Thoracic aorta (tissue), 2 donors: ENCODE results near the gene SRD5A1. TPM values are rescaled to one million over a fixed set of nuclear protein-coding genes. Genes with fewer than 3 reads are reported as not detected.
A peak's percentile ranks its signal among the peaks of the same experiment; 100 is the strongest.

Source experiments
- ATAC-seq: fragments of 150-250 bp; one replicate; pipeline ENCODE4 v1.8.0; 2017; ENCODE audit warnings: low read depth; ENCODE audit not compliant: insufficient number of reproducible peaks, low FRiP score
- DNase-seq: peaks from one replicate; pipeline ENCODE4 v3.0.0-alpha.2; 2020; ENCODE audit warnings: low spot score
- H3K27ac ChIP-seq, 2 donors: fragments of 200-600 bp; sonication (generic); 1 replicate in 1 of 2; 2 replicates in 1 of 2; pipeline ENCODE4 v1.5.1; 2016; ENCODE audit warnings: mild to moderate bottlenecking in 2 of 2, moderate library complexity in 2 of 2
- H3K27me3 ChIP-seq: fragments of 200-600 bp; sonication (generic); replicated peaks from 2 replicates; pipeline ENCODE4 v1.6.0; 2016; ENCODE audit warnings: mild to moderate bottlenecking; ENCODE audit not compliant: insufficient read depth
- H3K36me3 ChIP-seq: fragments of 200-600 bp; sonication (generic); one replicate; pipeline ENCODE4 v1.5.1; 2016
- H3K4me1 ChIP-seq, 2 donors: fragments of 200-600 bp; sonication (generic); 1 replicate in 1 of 2; 2 replicates in 1 of 2; pipeline versions ENCODE4 v1.5.1 to v1.6.0; 2016; ENCODE audit warnings: low read depth in 2 of 2, mild to moderate bottlenecking in 1 of 2; ENCODE audit not compliant: control insufficient read depth in 1 of 2
- H3K4me3 ChIP-seq: fragments of 200-600 bp; sonication (generic); 2 replicates; pipeline ENCODE4 v1.5.1; 2016; ENCODE audit warnings: mild to moderate bottlenecking
- H3K9me3 ChIP-seq: fragments of 200-600 bp; sonication (generic); 2 replicates; pipeline ENCODE4 v1.5.1; 2016
- total RNA-seq, 2 donors: library from RNA; depleted of rRNA; stranded (reverse); fragments of >200 nt; gene quantifications; one replicate each; pipeline versions ENCODE4 v1.1.0 to v1.2.3, GENCODE V29; 2016
- TF ChIP-seq, protein P1 (sequence below): fragments of 200-600 bp; sonication (generic); IDR thresholded peaks from one replicate; pipeline ENCODE4 v1.5.1; 2019; ENCODE audit warnings: antibody characterized with exemption

The SRD5A1 gene
- total RNA-seq, 2 donors from 2014 or later, result 7.6 to 8.5 TPM

DNA sequence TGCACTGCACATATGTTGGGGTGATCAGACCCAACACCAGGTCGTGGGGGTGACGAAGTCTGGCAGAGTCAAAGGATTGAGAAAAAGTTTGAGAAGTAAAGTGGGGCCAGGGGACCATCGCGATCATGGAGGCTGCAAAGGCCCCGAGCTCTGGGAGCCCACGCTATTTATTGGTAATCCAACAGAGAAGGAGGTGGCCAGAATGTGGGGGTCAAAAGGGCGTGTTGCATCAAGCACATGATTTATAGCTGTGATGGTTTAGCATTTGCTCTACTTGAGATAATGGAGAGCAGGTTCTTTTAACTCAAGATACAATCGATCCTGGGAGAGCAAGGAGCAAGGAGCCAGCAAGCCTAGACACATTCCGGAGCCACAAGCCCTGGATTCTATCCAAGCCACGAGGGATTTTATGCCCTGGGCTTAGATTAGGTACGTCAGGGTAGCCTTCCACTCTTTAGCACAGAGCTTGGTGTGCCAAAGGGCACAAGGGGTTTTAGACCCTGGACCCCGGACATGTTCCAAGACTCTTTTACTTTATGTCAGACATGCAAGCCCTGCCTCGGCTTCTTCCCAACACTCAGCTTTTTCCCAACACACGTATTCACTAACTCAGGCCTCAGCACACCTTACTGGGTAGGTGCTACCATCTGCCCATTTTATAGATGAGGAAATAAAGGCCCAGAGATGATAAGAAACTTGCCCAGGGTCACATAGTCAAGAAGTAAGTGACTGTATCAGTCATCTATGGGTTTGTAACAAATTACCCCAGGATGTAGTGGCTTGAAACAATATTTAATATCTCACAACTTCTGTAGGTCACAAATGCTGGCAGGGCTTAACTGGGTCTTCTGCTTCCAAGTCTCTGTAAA is 39.9 kb upstream of the SRD5A1 start:
- Histone ChIP-seq H3K4me1 (peaks cover 0 to 11% of the 10 kb centered on the region in 2 donors), H3K27me3 (no peaks in the 10 kb centered on the region), H3K4me3 (no peak overlapping the region), H3K36me3 (no peaks in the 10 kb centered on the region), H3K9me3 (no peaks in the 10 kb centered on the region), H3K27ac (no peak overlapping the region)
- no peak for ATAC-seq
- no peak for DNase-seq
- TF ChIP-seq, protein P1, sequence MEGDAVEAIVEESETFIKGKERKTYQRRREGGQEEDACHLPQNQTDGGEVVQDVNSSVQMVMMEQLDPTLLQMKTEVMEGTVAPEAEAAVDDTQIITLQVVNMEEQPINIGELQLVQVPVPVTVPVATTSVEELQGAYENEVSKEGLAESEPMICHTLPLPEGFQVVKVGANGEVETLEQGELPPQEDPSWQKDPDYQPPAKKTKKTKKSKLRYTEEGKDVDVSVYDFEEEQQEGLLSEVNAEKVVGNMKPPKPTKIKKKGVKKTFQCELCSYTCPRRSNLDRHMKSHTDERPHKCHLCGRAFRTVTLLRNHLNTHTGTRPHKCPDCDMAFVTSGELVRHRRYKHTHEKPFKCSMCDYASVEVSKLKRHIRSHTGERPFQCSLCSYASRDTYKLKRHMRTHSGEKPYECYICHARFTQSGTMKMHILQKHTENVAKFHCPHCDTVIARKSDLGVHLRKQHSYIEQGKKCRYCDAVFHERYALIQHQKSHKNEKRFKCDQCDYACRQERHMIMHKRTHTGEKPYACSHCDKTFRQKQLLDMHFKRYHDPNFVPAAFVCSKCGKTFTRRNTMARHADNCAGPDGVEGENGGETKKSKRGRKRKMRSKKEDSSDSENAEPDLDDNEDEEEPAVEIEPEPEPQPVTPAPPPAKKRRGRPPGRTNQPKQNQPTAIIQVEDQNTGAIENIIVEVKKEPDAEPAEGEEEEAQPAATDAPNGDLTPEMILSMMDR, result no peak

DNA sequence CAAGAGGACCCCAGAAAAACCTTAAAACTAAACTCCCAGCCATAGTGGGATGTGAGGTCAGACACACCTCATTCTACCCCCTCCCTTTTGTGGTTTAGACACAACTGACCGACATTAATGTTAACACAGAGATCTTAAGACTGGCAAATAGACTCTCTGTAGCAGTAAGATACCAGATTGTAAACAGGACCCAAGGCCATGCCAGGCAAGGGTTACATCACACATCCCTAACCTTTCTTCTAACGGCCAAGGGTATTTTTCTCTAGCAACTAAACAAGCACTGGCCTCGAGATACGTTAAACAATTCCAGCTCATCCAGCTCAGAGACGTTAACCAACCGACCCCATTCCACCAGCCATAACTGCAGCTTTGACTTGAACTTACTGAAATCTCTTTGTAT is 39.2 kb upstream of the SRD5A1 start:
- no peak overlapping the region for H3K4me3 ChIP-seq
- no peak for ATAC-seq
- H3K4me1 ChIP-seq, result peaks cover 0 to 17% of the 10 kb centered on the region in 2 donors

DNA sequence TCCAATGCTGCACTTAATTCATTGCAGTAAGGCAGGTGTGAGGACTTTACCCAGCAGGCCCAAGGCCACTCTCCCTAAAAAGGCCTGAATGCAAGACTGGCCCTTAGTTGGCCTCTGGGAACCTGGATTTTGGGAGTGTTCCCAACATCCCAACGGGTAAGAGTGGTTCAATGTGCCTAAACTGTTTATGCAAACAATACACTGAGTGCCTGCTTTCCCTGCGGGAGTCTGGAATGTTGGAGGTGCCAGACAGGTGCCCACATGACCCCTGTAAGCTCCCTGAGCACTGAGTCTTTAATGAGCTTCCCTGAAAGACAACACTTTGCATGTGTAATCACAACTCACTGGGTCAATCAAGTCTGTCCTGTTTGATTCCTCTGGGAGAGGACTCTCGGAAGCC is 37.8 kb upstream of the SRD5A1 start:
- ATAC-seq (no peak), DNase-seq (no peak)
- Histone ChIP-seq H3K27ac (no peak overlapping the region), H3K27me3 (no peaks in the 10 kb centered on the region), H3K36me3 (peaks cover 3% of the 10 kb centered on the region), H3K4me1 (peaks cover 0 to 17% of the 10 kb centered on the region in 2 donors), H3K4me3 (no peak overlapping the region), H3K9me3 (no peaks in the 10 kb centered on the region)
- TF ChIP-seq, protein P1, result no peak

More for the DNA sequence above, 39.2 kb upstream of the SRD5A1 start:
- Histone ChIP-seq H3K36me3 (no peaks in the 10 kb centered on the region), H3K27me3 (no peaks in the 10 kb centered on the region), H3K9me3 (no peaks in the 10 kb centered on the region), H3K27ac (no peak overlapping the region)
- no peak for DNase-seq
- TF ChIP-seq, protein P1, result no peak

DNA sequence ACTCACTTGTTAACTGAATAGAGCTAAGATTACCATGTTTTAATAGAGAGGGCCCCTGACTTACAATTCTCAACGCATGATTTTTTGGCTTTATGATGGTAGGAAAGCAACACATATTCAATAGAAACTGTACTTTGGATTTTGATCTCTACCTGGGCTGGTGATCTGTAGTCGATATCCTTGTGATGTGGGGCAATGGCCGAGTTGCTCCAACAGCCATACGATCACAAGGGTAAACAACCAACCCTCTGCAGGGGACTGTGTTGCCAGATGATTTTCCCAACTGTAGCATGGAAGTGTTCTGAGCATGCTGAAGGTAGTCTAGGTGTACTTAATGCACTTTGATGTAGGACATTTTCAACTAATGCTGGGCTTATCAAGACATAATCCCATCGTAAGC is 36.9 kb upstream of the SRD5A1 start:
- Histone ChIP-seq H3K9me3 (no peaks in the 10 kb centered on the region), H3K4me3 (no peak overlapping the region), H3K27me3 (no peaks in the 10 kb centered on the region), H3K27ac (no peak overlapping the region), H3K36me3 (peaks cover 10% of the 10 kb centered on the region), H3K4me1 (peaks cover 0 to 17% of the 10 kb centered on the region in 2 donors)
- DNase-seq, result no peak
- ATAC-seq, result no peak
- TF ChIP-seq, protein P1, result no peak

DNA sequence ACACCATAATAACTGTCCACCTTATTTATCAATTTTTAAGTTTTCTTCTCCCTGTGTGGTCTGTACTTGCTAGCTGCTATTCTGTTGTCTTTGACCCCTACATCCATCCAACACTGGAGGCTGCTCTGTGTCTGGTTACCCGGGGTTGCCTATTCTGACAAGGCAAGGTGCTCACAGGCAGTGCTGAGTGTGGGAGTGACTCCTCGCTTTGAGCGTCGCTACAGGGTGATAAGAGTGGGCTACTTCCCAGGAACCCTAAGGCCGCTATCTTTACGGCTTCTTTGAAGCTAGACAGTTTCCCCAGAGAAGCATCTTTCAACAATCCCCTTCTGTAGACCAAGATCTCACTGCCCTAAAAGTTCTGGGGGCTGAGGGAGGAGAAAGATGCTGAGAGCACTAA is 35.7 kb upstream of the SRD5A1 start:
- DNase-seq (no peak), ATAC-seq (no peak)
- H3K4me3 ChIP-seq, result no peak overlapping the region
- TF ChIP-seq, protein P1, result no peak
- peaks cover 22% of the 10 kb centered on the region for H3K36me3 ChIP-seq
- no peaks in the 10 kb centered on the region for H3K27me3 ChIP-seq
- peaks cover 0 to 17% of the 10 kb centered on the region in 2 donors for H3K4me1 ChIP-seq
- no peaks in the 10 kb centered on the region for H3K9me3 ChIP-seq
- peak overlapping the region; percentile 57 to 63 for H3K27ac ChIP-seq
